Measurements from ENCODE around the gene NPY1R. TPM values are rescaled to one million over a fixed set of nuclear protein-coding genes. Genes with fewer than 3 reads are reported as not detected.

Gene NPY1R
- total RNA-seq, 1 experiment from 2014 or later, result 0.39 TPM

DNA sequence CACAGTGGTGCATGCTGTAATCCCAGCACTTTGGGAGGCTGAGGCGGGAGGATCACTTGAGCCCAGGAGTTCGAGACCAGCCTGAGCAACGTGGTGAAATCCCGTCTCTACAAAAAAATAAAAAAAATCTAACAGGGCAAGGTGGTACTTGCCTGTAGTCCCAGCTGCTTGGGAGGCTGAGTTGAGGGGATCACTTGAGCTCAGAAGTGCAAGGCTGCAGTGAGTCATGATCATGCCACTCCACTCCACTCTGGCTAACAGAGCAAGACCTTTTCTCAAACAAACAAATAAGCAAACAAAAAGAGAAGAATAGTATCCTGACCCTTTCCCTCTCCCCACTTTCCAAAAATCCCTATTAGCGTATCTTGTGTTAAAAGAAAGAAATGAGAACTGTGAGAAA lies 52.7 kb downstream of the NPY1R start:
- H4K20me1 ChIP-seq (ENCODE audit: insufficient read depth), result no peaks in the 10 kb centered on the region
- H3K9me3 ChIP-seq (ENCODE audit: control insufficient read depth in 1 of 2, insufficient read depth in 1 of 2, low read depth in 1 of 2, low read length in 2 of 2), result no peaks in the 10 kb centered on the region
- POLR2A ChIA-PET, result no interaction called here
- no peaks in the 10 kb centered on the region for H3K27me3 ChIP-seq (ENCODE audit: insufficient read depth, low read length)
- DNase-seq (ENCODE audit: low read depth, low spot score) (no peak), ATAC-seq (no peak)
- no peaks in the 10 kb centered on the region for H3K4me1 ChIP-seq (ENCODE audit: control insufficient read depth in 1 of 2, insufficient read depth in 2 of 2, low read length in 2 of 2)
- H3K4me2 ChIP-seq (ENCODE audit: low read length), result no peak overlapping the region
- no peak for TF ChIP-seq ZNF274 (IDR thresholded peaks at IDR 0.05; ENCODE audit: low read depth, low read length)
- TF ChIP-seq TCF7L2 (IDR thresholded peaks at IDR 0.05; ENCODE audit: borderline replicate concordance, extremely low read depth, insufficient read depth, insufficient read length), result no peak
- TF ChIP-seq, protein P1, sequence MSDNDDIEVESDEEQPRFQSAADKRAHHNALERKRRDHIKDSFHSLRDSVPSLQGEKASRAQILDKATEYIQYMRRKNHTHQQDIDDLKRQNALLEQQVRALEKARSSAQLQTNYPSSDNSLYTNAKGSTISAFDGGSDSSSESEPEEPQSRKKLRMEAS (IDR thresholded peaks at IDR 0.05), result no peak
- no peaks in the 10 kb centered on the region for H3K79me2 ChIP-seq (ENCODE audit: insufficient read depth, low read length)
- intact Hi-C loops (cut with micrococcal nuclease), result no loop called here
- H2AFZ ChIP-seq (ENCODE audit: low read depth, low read length, poor library complexity, severe bottlenecking), result no peak overlapping the region
- no peak overlapping the region for H3K9ac ChIP-seq (ENCODE audit: low read length)
- CTCF ChIA-PET, result no interaction called here
- no peak overlapping the region for H3K4me3 ChIP-seq (replicated peaks in 1 of 2; ENCODE audit: low read depth in 1 of 2, low read length in 2 of 2)
- BruUV-seq (replicated peaks), result no TSS peak
- H3K27ac ChIP-seq (ENCODE audit: low read depth, low read length), result no peak overlapping the region
- no peaks in the 10 kb centered on the region for H3K36me3 ChIP-seq (ENCODE audit: control insufficient read depth in 1 of 2, insufficient read depth in 2 of 2, low read length in 2 of 2)
- RAD21 ChIA-PET (ENCODE audit: low non-redundant PET in 1 of 2, low total read pairs in 2 of 2, uncharacterized antibody in 2 of 2, unreplicated experiment in 2 of 2), result no interaction called here
- 0 out of 2 replicates have a peak, but pooled peaks cover 2% of the 10 kb centered on the region for H3K9me2 ChIP-seq (ENCODE audit: insufficient read depth)

DNA sequence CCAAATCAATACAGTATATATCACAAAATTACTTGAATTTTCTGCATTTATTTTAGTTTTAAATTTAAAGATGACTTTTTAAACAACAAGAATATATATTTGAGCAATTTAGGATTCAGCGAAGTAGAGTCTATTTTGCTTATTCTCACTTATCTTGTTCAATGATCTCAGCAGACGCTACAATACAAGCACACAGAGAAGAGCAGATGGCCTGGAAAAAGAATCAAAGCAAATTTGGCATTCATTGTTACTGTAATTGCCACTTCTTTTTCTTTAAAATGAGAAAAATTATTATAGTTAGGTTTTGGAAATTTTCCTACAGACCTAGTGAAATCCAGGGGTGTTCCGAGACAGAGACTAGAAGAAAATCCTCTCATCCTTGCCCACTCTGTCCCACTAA lies 57.5 kb downstream of the NPY1R start:
- BruUV-seq (replicated peaks), result no TSS peak
- Histone ChIP-seq H3K9me3 (ENCODE audit: control insufficient read depth in 1 of 2, insufficient read depth in 1 of 2, low read depth in 1 of 2, low read length in 2 of 2) (no peaks in the 10 kb centered on the region), H3K36me3 (ENCODE audit: control insufficient read depth in 1 of 2, insufficient read depth in 2 of 2, low read length in 2 of 2) (no peaks in the 10 kb centered on the region), H3K9me2 (ENCODE audit: insufficient read depth) (0 out of 2 replicates have a peak, but pooled peaks cover 2% of the 10 kb centered on the region), H2AFZ (ENCODE audit: low read depth, low read length, poor library complexity, severe bottlenecking) (no peak overlapping the region), H3K27ac (ENCODE audit: low read depth, low read length) (no peak overlapping the region), H3K9ac (ENCODE audit: low read length) (no peak overlapping the region), H3K4me2 (ENCODE audit: low read length) (no peak overlapping the region), H3K4me3 (replicated peaks in 1 of 2; ENCODE audit: low read depth in 1 of 2, low read length in 2 of 2) (no peak overlapping the region), H3K4me1 (ENCODE audit: control insufficient read depth in 1 of 2, insufficient read depth in 2 of 2, low read length in 2 of 2) (no peaks in the 10 kb centered on the region), H4K20me1 (ENCODE audit: insufficient read depth) (no peaks in the 10 kb centered on the region), H3K27me3 (ENCODE audit: insufficient read depth, low read length) (no peaks in the 10 kb centered on the region), H3K79me2 (ENCODE audit: insufficient read depth, low read length) (no peaks in the 10 kb centered on the region)
- RAD21 ChIA-PET (ENCODE audit: low non-redundant PET in 1 of 2, low total read pairs in 2 of 2, uncharacterized antibody in 2 of 2, unreplicated experiment in 2 of 2), result no interaction called here
- DNase-seq (ENCODE audit: low read depth, low spot score), result no peak
- POLR2A ChIA-PET, result no interaction called here
- intact Hi-C loops (cut with micrococcal nuclease), result no loop called here
- no peak for TF ChIP-seq ELF1 (IDR thresholded peaks at IDR 0.05; ENCODE audit: borderline replicate concordance, low read depth)
- no peak for TF ChIP-seq POLR2AphosphoS5 (IDR thresholded peaks at IDR 0.05; ENCODE audit: low read depth, low read length)
- no peak for TF ChIP-seq CEBPB (IDR thresholded peaks at IDR 0.05; ENCODE audit: low read depth)
- TF ChIP-seq, protein P2, sequence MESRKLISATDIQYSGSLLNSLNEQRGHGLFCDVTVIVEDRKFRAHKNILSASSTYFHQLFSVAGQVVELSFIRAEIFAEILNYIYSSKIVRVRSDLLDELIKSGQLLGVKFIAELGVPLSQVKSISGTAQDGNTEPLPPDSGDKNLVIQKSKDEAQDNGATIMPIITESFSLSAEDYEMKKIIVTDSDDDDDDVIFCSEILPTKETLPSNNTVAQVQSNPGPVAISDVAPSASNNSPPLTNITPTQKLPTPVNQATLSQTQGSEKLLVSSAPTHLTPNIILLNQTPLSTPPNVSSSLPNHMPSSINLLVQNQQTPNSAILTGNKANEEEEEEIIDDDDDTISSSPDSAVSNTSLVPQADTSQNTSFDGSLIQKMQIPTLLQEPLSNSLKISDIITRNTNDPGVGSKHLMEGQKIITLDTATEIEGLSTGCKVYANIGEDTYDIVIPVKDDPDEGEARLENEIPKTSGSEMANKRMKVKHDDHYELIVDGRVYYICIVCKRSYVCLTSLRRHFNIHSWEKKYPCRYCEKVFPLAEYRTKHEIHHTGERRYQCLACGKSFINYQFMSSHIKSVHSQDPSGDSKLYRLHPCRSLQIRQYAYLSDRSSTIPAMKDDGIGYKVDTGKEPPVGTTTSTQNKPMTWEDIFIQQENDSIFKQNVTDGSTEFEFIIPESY (IDR thresholded peaks at IDR 0.05; ENCODE audit: extremely low read depth, insufficient replicate concordance, low read length), result no peak
- TF ChIP-seq EZH2phosphoT487 (IDR thresholded peaks at IDR 0.05; ENCODE audit: borderline replicate concordance), result no peak
- no peak for TF ChIP-seq ZNF274 (IDR thresholded peaks at IDR 0.05; ENCODE audit: low read depth, low read length)
- CTCF ChIA-PET, result no interaction called here
- ATAC-seq, result no peak

Other genes with a start within 250 kb of the NPY1R start
- 39.1 TPM for gene NAF1, start 165.7 kb downstream of the NPY1R start, total RNA-seq (2021; ENCODE audit: unreplicated experiment)
- not detected for gene NPY5R, start 11.3 kb upstream of the NPY1R start, total RNA-seq (2021; ENCODE audit: unreplicated experiment)
- not detected for gene TKTL2, start 141.2 kb upstream of the NPY1R start, total RNA-seq (2021; ENCODE audit: unreplicated experiment)
- 52.7 TPM for gene TMA16, start 162.1 kb upstream of the NPY1R start, total RNA-seq (2021; ENCODE audit: unreplicated experiment)